ENCODE data around the gene SMARCA2.

DNA sequence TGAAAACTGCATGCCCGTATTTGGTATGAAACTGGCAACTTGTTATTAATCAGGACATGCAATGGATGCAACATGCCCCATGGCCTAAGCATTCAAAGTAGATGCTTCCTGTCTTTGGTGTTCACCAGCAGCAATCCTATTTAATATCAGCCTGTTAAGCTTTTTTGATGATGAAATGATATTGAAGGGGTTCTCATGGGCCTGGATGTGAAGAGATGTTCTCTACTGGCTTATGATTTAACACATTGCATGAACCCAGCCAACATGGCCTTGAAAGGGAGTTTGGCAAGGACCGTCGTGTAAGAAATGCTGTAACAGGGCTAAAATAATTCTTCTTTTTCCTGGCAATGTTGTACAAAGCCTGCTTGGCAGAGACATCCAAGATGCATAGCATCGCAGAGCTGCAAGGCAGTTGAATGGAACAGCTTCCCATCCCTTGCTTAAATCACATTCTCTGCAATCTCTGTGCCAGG is 111.2 kb downstream of the SMARCA2 start:
- TF ChIP-seq ZNF274 (IDR thresholded peaks at IDR 0.05; ENCODE audit: low read depth, low read length) (no peak), SUZ12 (IDR thresholded peaks at IDR 0.05; ENCODE audit: extremely low read depth, insufficient read depth, insufficient read length) (no peak), YY1 (IDR thresholded peaks at IDR 0.05; ENCODE audit: insufficient read depth, insufficient read length) (no peak)
